Measurements from ENCODE around the gene KSR1.

GRCh38 chr17:27579897-27580321, 123.7 kb downstream of the KSR1 start:
- no peak for TF ChIP-seq SNAI2 (CRISPR knock-in tag; IDR thresholded peaks at IDR 0.05)
- no peak for TF ChIP-seq ZC3H10 (CRISPR knock-in tag; IDR thresholded peaks at IDR 0.05)
- no peak for TF ChIP-seq TOX (CRISPR knock-in tag; IDR thresholded peaks at IDR 0.05; ENCODE audit: borderline replicate concordance)
- no peak for TF ChIP-seq ARNTL (CRISPR knock-in tag; IDR thresholded peaks at IDR 0.05; ENCODE audit: borderline replicate concordance, low read depth)
- no peak for TF ChIP-seq ZFP3 (CRISPR knock-in tag; IDR thresholded peaks at IDR 0.05)
- TF ChIP-seq CSDC2 (CRISPR knock-in tag; IDR thresholded peaks at IDR 0.05): no peak
- no peak for TF ChIP-seq RARB (CRISPR knock-in tag; IDR thresholded peaks at IDR 0.05)
- no peak for TF ChIP-seq CREB5 (CRISPR knock-in tag; IDR thresholded peaks at IDR 0.05; ENCODE audit: low read depth)
- no peak for TF ChIP-seq ISL1 (CRISPR knock-in tag; IDR thresholded peaks at IDR 0.05)
- no peak for TF ChIP-seq TSHZ2 (CRISPR knock-in tag; IDR thresholded peaks at IDR 0.05)
- TF ChIP-seq CSRNP3 (CRISPR knock-in tag; IDR thresholded peaks at IDR 0.05): no peak

All from SK-N-SH treated with all-trans-retinoic acid at 6 μM for 48 hours (cell line).